Measurements from ENCODE around the gene FADD.
"Not testable (repeated sequence)": the region's sequence is repeated elsewhere in the genome, so short reads cannot be mapped to it uniquely, and the experiment has no call there.

FADD gene

DNA sequence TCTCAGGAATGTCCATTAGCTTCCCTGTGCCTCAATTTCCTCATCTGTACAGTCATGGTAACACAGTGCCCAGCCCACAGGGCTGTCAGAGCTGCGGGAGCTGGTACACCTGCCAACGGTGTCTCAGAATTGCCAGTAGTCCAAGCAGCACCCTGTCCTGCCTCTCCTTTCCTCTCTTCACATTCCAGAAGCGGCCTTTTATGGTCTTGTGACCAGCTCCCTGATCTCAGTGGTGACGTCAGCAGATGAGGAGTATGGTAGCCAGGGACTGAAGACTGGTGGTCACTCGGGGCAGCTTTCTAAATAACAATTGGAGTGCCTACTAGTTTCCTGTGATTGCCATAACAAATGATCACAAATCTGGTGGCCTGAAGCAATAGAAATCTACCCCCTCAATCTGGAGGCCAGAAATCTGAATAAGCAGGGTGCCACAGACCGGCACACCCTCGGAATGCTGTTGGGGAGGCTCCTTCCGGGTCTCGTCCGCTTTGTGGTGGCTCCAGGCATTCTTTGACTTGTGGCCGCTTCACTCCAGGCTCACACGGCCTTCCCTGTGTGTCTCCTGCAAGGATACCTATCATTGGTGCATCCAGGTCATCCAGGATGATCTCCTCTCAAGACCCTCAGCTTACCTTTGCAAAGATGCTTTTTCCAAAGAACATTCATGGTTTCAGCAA lies 2.1 kb downstream of the FADD start:
- DNase-seq: no peak

DNA sequence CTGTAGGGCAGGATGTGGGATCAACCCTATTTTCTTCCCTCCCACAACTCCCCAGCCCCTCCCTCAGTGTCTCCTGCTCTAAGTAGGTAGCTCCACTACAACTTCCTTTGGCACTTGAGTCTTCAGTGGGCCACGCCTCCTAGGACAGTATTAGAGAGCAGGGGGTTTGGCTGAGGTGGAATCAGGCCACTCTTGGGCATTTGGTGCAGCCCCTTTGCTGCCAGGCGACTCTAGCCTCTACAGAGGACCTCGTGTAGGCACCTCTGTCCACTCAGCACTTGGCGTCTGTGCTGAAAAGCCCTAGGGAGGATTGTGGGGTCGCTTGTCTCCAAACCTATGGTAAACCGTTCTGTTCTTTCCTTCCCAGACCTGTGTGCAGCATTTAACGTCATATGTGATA lies 2.7 kb downstream of the FADD start:
- no peak for DNase-seq

DNA sequence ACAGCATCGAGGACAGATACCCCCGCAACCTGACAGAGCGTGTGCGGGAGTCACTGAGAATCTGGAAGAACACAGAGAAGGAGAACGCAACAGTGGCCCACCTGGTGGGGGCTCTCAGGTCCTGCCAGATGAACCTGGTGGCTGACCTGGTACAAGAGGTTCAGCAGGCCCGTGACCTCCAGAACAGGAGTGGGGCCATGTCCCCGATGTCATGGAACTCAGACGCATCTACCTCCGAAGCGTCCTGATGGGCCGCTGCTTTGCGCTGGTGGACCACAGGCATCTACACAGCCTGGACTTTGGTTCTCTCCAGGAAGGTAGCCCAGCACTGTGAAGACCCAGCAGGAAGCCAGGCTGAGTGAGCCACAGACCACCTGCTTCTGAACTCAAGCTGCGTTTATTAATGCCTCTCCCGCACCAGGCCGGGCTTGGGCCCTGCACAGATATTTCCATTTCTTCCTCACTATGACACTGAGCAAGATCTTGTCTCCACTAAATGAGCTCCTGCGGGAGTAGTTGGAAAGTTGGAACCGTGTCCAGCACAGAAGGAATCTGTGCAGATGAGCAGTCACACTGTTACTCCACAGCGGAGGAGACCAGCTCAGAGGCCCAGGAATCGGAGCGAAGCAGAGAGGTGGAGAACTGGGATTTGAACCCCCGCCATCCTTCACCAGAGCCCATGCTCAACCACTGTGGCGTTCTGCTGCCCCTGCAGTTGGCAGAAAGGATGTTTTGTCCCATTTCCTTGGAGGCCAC lies 3.3 kb downstream of the FADD start:
- DNase-seq: no peak

DNA sequence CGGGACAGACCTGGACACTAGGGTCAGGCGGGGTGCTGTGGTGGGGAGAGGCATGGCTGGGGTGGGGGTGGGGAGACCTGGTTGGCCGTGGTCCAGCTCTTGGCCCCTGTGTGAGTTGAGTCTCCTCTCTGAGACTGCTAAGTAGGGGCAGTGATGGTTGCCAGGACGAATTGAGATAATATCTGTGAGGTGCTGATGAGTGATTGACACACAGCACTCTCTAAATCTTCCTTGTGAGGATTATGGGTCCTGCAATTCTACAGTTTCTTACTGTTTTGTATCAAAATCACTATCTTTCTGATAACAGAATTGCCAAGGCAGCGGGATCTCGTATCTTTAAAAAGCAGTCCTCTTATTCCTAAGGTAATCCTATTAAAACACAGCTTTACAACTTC lies 3.9 kb downstream of the FADD start:
- DNase-seq: no peak

DNA sequence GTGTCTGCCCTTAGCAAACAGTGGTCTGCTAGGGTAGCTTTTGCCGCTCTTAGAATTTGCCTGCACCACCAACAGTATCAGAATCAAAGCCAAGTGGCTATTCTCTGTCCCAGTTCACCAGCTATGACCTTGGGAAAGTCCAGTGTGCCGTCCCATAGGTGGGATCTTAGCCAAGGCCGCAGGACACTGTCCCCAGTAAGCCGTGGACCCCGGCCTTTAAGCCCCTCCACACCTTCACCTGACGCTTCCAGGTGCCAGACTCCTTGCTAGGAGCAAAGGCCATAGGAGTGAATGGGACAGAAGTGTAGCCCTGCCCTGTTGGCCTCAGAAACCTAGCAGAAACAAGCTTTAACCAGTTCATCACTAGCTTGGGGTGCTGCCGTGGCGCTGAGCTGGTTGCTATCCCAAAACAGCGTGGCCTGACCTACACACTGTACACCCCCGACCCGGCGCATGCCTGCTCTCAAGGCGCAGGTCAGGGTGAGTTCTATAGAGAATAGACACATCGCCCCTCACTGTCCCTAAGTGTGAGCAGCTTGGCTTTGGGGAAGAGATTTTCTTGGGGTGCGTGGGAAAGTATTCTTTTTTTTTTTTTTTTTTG lies 4.5 kb downstream of the FADD start:
- DNase-seq: no peak

DNA sequence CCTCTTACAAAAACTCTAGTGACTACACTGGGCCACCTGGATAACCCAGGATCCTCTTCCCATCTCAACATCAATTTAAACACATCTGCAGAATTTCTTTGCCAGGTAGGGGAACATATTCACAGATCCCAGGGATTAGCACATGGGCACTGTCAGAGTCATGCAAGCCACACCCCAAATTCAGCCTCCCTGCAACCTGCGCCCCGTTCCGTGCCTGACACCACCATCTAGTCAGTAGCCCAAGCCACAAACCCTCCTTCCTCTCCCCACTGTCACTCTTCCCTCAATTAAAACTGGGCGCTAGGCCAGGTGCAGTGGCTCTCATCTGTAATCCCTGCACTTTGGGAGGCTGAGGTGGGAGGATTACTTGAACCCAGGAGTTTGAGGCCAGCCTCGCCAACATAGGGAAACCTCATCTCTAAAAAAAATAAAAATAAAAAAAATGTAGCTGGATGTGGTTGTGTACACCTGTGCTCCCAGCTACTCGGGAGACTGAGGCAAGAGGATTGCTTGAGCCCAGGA lies 6.4 kb downstream of the FADD start:
- no peak for DNase-seq

DNA sequence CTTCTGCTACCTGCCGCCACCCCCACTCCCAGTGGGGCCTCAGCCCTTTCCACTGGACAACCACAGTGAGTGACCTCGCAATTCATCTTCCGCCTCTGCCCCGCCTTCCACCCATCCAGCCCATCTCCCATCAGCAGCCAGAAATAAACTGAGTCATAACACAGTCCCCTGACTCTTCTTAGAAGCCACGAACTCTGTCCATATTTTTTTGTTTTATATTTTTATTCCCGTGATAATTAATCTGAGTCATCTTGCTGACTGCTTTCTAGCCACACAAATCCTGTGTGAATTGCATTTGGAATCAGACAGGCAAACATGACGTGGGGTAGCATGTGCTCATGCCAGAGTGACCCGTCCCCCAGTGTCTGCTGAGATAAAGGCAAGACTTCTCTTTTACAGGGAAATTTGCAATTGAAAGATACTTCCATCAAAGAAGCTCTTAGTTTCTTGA lies 7.0 kb downstream of the FADD start:
- no peak for DNase-seq

DNA sequence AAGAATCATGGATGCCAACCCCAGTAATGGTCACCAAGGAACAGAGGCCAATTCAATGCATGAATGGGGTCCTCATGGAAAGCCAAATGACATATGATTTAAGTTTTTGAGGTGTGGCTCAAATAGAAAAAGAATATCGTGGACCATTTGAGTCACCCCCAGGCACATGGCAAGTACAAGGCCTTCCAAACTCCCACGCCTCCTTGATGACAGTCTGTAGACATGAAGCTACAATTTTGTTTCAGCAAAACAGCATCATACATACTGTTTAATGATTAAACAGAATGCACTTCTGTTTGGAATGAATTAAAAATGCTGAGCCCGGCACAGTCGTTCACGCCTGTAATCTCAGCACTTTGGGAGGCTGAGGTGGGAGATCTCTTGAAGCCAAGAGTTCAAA lies 7.4 kb downstream of the FADD start:
- DNase-seq: no peak

DNA sequence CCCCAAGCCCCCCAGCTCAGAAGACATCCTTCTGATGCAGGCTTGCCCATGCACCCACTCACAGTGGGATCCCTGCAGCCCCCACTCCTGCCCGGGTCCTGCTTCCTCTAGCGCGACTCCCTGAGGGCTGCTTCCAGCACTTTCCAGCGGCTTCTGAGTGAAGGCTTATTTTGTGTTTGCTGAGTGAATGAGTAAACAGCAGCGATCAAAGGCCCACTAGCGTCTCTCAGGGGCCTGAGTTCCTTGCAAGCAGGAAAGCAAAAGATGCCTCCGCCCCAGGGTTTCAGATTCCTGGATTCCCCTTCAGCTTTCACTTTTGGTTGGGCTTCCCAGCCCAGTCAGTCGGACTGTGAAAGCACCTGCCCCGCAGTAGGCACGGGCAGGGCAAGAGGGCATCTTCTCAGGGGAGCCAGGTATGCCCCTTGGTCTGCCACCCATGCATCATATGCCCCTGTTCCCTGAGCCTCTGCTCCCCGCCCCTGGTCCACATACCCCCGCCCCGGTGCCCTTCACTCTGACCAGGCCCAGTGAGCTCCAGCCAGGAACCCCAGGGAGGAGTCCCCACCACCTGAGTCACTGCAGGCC lies 9.2 kb downstream of the FADD start:
- DNase-seq: no peak

DNA sequence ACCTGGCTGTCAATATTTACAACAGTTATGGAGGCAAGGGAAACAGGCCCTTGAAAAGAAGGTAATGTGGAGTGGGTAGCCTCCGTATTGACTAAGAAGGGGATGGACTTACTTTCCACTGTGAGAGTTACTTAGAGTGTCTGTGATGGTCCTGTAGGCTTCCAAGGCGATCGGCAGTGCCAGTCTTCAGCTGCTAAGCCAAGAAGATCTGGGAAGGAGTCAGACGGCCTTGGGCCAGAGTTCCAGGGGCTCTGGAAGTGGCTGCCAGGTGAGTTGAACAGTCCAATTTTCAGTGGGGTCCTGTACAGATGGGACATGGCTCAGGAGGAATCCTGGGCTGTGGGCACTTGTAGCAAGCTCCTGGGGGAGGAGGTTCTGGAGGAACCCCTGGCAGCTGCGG lies 14.3 kb downstream of the FADD start:
- not testable (repeated sequence) for DNase-seq

DNA sequence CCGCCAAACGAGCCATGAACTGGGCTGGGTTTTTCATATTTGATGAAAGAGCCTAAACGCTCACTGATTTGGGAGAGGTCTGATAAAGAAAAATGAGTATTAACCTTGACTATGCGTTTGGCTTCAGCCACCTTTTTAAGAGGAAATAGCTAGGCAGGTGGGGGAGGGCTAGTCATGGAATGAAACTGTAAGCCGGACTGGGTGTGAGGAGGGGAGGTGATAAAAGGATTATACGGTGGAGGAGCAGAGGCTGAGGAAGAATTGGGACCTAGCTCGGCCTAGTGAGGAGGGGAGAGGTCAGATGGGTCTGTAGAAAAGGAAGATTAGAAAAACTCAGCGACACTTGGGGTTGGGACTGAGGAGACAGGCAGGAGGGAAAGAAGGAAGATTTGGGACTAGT lies 15.0 kb downstream of the FADD start:
- not testable (repeated sequence) for DNase-seq

DNA sequence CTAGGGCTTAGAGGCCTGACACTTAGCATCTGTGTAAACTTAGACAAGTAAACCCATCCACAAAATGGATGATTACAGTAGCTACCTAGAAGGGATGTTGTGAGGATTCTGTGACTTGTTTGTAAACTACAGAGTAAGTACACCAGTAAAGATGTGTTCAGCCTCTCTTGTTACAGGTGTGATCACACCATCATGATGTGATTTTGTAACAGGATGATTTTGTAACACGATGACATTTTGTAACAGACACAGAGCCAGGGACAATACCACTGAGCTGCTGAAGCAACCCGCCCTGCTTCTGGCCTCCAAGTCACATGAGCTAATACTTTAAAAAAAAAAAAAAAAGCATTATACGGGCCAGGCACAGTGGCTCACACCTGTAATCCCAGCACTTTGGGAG lies 17.0 kb downstream of the FADD start:
- no peak for DNase-seq

DNA sequence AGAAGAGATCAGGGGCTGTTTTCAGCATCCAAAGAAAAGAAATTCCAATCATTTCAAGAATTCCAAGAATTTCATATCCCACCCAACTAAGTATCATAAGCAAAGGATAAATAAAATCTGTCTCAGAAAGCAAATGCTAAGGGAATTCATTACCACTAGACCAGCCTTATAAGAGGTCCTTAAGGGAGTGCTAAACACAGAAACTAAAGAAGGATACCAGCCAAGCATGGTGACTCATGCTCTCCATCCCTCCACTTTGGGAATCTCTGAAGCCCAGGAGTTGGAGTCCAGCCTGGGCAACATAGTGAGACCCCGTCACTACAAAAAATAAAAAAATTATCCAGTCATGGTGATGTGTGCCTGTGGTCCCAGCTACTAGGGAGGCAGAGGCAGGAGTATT lies 17.8 kb downstream of the FADD start:
- no peak for DNase-seq

DNA sequence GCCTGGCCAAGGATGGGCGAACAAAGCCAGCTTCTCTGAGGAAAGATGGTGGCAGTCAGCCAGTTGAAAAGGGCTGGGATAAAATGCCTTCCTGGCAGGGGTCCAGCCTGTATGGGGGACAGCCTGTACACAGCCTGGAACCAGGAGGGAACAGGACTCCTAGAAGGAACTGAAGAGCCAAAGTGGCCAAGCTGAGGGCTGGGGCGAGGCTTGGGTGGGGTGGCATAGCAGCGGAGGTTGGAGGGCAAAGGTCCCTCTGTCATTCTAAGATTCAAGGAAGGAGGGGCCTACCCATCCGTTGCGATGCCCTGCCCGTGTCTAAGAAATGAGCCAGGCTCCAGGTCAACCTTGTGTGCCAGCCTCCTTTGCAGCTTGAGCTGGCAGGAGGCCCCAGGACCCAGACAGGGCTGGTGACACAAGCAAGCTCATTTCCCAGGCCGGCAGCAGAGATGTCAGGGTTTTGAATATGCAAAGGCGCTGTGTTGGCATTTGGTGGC lies 22.6 kb downstream of the FADD start:
- no peak for DNase-seq

DNA sequence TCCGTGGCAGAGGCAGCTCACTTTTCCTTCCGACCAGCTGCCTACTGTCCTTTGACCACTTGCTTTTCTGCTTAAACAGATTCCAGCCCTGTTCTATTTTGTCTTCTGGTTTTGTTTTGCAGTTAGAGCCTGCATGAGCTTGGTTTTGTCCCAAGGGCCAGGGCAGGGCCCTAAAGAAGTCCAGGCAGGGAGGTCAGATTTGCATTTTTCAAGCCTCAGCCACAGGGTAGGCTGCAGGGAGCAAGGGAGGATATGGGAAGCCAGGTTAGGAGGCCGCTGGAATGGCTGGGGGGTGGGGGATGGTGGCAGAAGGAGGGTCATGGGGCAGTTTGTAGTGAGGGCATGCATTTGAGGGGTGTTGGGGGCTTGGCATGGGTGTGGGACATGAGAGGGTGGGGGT lies 23.1 kb downstream of the FADD start:
- no peak for DNase-seq

DNA sequence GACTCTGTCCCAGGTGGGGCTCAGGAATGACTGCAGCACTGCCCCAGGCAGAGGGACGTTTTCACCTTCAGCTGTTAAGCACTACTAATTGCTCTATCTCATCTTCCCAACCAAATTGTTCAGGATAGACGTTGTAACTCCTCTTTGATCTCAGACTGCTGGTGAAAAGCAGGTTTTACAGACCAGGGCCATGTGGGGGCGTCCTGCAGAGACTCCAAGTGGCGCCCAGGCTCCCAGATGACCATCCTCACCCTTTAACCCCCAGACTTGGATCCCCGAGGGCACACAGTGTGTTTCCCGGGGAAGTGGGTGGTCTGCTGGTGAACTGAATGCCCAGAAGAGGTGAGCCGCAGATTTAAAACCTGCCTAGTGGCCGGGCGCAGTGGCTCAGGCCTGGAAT lies 23.9 kb downstream of the FADD start:
- no peak for DNase-seq

DNA sequence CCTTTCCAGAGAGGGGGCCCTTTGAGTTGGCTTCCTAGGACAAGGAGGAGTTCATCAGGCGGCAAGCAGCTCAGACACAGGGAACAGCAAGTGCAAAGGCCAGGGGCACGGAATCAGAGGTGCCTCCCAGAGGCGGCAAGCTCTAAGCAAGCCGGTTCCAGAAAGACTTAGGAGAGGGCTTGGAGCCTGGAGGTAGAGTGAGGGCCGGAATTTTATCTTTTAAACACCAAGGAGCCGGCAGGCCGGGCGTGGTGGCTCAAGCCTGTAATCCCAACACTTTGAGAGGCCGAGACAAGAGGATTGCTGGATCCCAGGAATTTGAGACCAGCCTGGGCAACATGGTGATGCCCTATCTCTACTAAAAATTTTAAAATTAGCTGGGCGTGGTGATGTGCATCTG lies 26.6 kb downstream of the FADD start:
- no peak for DNase-seq

DNA sequence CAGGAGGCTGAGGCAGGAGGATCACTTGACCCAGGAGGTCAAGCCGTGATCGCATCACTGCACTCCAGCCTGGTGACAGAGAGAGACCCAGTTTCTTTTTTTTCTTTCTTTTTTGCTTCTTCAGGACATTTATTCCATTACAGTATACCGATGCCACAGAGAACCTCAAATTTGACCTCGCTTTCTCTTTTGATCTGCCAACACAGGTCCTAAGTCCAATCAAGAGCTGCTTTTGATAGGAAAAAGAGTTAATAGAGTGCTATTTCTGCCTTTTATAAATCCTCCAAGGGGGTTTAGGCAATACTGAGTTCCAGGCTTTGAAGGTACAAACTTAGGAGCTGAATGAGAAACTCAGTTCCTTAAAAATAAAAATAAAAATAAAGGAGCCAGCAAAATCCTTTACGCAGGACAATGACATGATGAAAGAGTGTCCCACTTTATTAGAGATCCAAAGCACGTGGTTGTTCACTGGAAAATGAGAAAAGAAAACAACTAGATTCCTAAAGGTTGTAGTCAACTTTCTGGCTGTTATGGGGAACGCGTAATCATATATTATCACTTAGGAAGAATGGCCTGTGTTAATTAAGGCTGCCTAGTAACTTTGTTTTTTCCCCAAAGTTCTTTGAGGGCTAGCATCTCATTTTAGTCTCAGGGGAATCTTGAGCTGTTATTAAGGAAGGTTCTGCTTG lies 27.2 kb downstream of the FADD start:
- DNase-seq: no peak

DNA sequence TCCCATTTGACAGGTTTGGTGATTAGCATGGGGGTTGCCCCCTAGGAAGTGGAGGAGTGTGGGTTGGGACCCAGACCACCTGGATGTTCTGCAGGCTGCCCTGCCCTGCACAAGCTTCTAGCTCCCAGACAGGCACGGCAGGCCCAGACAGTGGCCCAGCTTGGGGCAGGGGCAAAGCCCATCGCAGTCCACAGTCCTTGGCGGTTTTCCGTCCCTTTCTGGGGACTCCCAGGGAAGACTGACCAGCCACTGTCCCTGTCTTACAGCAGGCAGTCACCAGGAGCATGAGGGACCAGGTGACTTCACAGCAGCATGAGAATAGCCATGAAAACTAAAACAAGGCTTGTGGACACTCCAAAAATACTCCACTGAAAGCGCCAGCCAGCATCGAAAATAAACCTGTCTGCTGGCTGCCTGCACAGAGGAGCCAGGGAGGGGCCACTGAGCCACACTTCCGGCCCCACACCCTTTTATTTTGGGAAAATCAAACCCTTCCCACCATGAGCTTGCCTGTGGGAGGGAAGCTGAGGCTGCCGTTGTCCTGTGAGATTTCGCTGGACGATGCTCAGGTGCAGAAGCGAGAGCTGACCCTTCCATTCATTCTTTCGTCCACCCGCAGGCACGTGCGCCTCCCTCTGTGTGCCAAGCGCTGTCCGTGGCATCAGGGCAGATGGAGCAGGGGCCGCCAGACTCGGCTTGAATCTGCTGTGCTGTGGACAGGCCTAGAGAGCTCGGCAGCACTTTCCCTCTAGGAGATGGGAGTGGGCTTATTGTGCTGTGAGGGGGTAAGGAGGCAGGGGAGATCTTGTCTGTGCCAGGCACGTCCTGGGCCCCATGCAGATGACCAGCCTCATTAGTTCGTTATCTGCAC lies 28.0 kb downstream of the FADD start:
- DNase-seq: no peak

DNA sequence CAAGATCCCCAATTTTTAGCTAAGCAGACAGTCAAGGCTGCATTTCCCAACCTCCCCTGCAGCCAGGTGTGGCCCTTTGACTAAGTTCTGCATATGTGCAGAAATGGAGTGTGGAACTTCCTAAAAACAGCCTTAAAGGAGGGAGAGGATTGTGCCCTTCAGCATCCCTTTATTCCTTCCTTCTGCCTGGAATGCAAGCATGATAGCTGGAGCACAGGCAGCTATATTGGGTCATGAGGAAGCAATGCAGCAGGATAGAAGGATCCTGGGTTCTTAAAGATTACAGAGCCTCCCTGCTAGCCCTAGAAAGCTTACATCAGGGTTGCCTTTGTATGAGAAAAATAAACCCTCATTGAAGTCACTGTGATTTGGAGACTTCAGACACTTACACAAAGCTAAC lies 29.9 kb downstream of the FADD start:
- no peak for DNase-seq

DNA sequence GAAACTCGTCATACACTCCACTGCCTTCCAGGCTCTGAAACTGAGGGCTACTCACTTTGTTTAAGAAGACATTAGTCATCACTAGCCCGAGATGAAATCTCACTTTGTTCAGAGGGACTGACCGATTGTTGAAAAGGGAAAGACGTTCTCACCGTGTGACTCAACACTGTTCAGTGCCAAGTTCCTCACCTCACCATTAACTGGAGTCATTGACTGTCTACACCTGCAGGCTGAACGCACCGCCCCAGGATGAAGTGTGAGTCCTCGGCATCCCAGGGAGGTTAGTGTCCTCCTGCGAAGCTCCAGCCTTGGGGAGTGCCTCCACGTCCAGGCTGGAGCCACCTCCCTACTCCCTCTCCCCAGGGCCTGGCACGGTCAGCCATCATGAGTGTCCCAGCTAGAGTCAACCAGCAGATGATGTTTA lies 30.4 kb downstream of the FADD start:
- DNase-seq: no peak

DNA sequence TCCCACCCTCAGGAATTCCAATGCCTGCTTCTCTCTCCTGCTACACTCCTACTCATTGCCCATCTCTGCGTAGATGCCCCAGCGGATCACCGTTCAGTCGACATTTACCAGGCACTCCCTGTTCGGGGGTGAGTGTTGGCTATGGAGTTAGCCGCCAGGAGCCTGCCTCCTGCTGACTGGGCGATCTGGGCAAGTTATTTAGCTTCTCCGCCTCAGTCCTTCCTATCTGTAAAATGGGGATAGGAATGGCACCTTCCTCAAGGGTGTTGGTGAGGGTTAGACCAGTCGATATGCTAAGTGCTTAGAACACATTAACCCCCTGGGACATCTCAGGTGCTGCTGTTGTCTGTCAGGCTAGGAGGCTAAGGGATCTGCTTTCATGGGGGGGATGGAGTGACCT lies 30.9 kb downstream of the FADD start:
- DNase-seq: no peak
